Smooth muscle cell (in vitro differentiated cells): Measurements from ENCODE around the gene RAE1. TPM values are rescaled to one million over a fixed set of nuclear protein-coding genes. Genes with fewer than 3 reads are reported as not detected.

Source experiments
- DNase-seq: peaks from one replicate; lab custom pipeline; 2025; ENCODE audit not compliant: unreplicated experiment; lab: John Stamatoyannopoulos, UW
- H2AFZ ChIP-seq: fragments of 200-600 bp; sonication (generic); 2 replicates; pipeline ENCODE4 v1.6.0; 2016; ENCODE audit warnings: antibody characterized with exemption, low read depth, mild to moderate bottlenecking
- H3F3A ChIP-seq: fragments of 200-600 bp; sonication (generic); 2 replicates; pipeline ENCODE4 v1.6.0; 2017; ENCODE audit warnings: antibody characterized with exemption, low read depth
- H3K27ac ChIP-seq: fragments of 200-600 bp; sonication (generic); 2 replicates; pipeline ENCODE4 v1.5.1; 2016; ENCODE audit warnings: low read depth, mild to moderate bottlenecking
- H3K27me3 ChIP-seq: fragments of 200-600 bp; sonication (generic); 2 replicates; pipeline ENCODE4 v1.6.1; 2016; ENCODE audit warnings: low read depth, mild to moderate bottlenecking
- H3K36me3 ChIP-seq: fragments of 200-600 bp; sonication (generic); 2 replicates; pipeline ENCODE4 v1.5.1; 2016; ENCODE audit warnings: low read depth
- H3K4me1 ChIP-seq: fragments of 200-600 bp; sonication (generic); 2 replicates; pipeline ENCODE4 v1.5.1; 2016; ENCODE audit warnings: low read depth
- H3K4me2 ChIP-seq: fragments of 200-600 bp; sonication (generic); 2 replicates; pipeline ENCODE4 v1.6.0; 2016; ENCODE audit warnings: mild to moderate bottlenecking
- H3K4me3 ChIP-seq: fragments of 200-600 bp; sonication (generic); 2 replicates; pipeline ENCODE4 v1.5.1; 2016; ENCODE audit warnings: mild to moderate bottlenecking
- H3K79me2 ChIP-seq: fragments of 200-600 bp; sonication (generic); 2 replicates; pipeline ENCODE4 v1.6.0; 2016; ENCODE audit warnings: low read depth, mild to moderate bottlenecking
- H3K9ac ChIP-seq: fragments of 200-600 bp; sonication (generic); 2 replicates; pipeline ENCODE4 v1.6.0; 2016; ENCODE audit warnings: low read depth
- H3K9me3 ChIP-seq: fragments of 200-600 bp; sonication (generic); replicated peaks from 2 replicates; pipeline ENCODE4 v1.5.1; 2016; ENCODE audit warnings: low read depth
- H4K20me1 ChIP-seq: fragments of 200-600 bp; sonication (generic); 2 replicates; pipeline ENCODE4 v1.6.0; 2016; ENCODE audit warnings: low read depth
- CTCF ChIP-seq: fragments of 200-600 bp; sonication (generic); IDR thresholded peaks from 2 replicates; pipeline ENCODE4 v1.5.1; 2017; ENCODE audit warnings: borderline replicate concordance, mild to moderate bottlenecking, antibody characterized with exemption; ENCODE audit not compliant: insufficient read depth, poor library complexity, severe bottlenecking
- WGBS: methylation state at CpG from one replicate; pipeline ENCODE4 v1.1.7; 2016; ENCODE audit warnings: low lambda C conversion rate; 5-methylcytosine and 5-hydroxymethylcytosine counted together
- polyA plus RNA-seq: library from polyadenylated mRNA; unstranded; fragments of >200 nt; fragmentation: Nextera tagmentation; extraction: Ambion mirVana; gene quantifications from 2 replicates; pipeline ENCODE4 v1.2.1, GENCODE V29; 2016
- total RNA-seq: library from RNA; depleted of rRNA; stranded (reverse); fragments of >200 nt; gene quantifications from 2 replicates; pipeline ENCODE4 v1.2.3, GENCODE V29; 2014

The RAE1 gene
- total and polyA plus RNA-seq, 2 experiments from 2014 or later, result 34.9 to 53.5 TPM

- Histone ChIP-seq H4K20me1 (no peaks in the 10 kb centered on the region), H2AFZ (no peak overlapping the region), H3K27ac (no peak overlapping the region), H3K9ac (no peak overlapping the region), H3F3A (peaks cover 10% of the 10 kb centered on the region), H3K4me2 (no peak overlapping the region), H3K79me2 (no peaks in the 10 kb centered on the region), H3K4me3 (no peak overlapping the region), H3K4me1 (peaks cover 13% of the 10 kb centered on the region), H3K9me3 (no peaks in the 10 kb centered on the region), H3K36me3 (no peaks in the 10 kb centered on the region), H3K27me3 (peaks cover 4% of the 10 kb centered on the region)
- no peak for TF ChIP-seq CTCF
- WGBS, result 95% methylated on average over 3 of the region's 3 CpGs
- no peak for DNase-seq
These were observed 30.7 kb upstream of the RAE1 start for GRCh38 chr20:57320358-57320757.

- no peak for TF ChIP-seq CTCF
- 97% methylated on average over 2 of the region's 2 CpGs for WGBS
- Histone ChIP-seq H3K79me2 (no peaks in the 10 kb centered on the region), H3K9me3 (no peaks in the 10 kb centered on the region), H3K4me2 (no peak overlapping the region), H3K4me1 (peaks cover 13% of the 10 kb centered on the region), H2AFZ (no peak overlapping the region), H3K27ac (no peak overlapping the region), H3K9ac (no peak overlapping the region), H3K4me3 (no peak overlapping the region), H3K27me3 (peaks cover 4% of the 10 kb centered on the region), H4K20me1 (no peaks in the 10 kb centered on the region), H3K36me3 (no peaks in the 10 kb centered on the region), H3F3A (peaks cover 10% of the 10 kb centered on the region)
- DNase-seq, result no peak
These were observed 29.9 kb upstream of the RAE1 start for GRCh38 chr20:57321142-57321541.

DNA sequence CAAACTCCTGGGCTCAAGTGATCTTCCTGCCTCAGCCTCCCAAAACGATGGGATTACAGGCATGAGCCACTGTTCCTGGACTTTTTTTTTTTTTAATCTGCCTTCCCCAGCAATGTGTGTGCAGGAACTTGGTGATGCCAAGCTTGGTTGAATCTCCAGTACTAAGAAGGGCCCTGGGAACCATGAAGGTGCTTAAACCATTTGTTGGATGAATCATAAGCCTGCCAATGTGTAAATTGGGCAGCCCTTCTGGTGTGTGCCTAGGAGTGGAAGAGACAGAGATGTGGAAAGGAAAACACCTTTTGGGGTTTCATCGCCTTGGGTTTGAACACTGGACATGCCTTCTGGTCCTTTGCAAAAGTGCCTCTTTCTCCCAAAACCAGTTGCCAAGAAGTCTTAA is 28.6 kb upstream of the RAE1 start:
- H3K9ac ChIP-seq, result no peak overlapping the region
- no peak overlapping the region for H2AFZ ChIP-seq
- H3F3A ChIP-seq, result peaks cover 10% of the 10 kb centered on the region
- DNase-seq, result no peak
- no peak overlapping the region for H3K4me3 ChIP-seq
- H4K20me1 ChIP-seq, result no peaks in the 10 kb centered on the region
- 88% methylated on average over 2 of the region's 2 CpGs for WGBS
- H3K27ac ChIP-seq, result peak overlapping the region; percentile 36
- H3K79me2 ChIP-seq, result no peaks in the 10 kb centered on the region
- H3K4me2 ChIP-seq, result peak overlapping the region; percentile 67
- no peaks in the 10 kb centered on the region for H3K36me3 ChIP-seq
- TF ChIP-seq CTCF, result no peak
- peaks cover 13% of the 10 kb centered on the region for H3K4me1 ChIP-seq
- H3K27me3 ChIP-seq, result peaks cover 4% of the 10 kb centered on the region
- no peaks in the 10 kb centered on the region for H3K9me3 ChIP-seq

DNA sequence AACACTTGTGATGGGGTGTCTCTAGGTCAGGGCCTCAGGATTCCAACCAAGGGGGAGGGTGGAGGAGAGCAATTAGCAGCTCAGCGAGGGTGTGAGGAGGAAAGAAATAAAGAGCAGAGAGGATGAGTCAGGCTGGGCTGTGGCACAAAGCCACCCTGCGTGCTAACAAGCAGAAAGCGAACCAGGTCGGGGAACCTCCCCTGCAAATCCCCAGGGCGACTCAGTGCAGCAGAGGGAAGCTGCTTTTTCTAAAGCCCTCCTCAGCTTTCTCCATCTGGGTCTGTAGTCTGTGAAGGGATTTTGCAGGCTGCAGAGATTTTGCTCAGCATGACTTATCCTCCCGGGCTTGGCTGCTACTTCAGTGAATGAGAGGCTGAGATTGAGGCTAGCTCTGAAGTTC is 28.0 kb upstream of the RAE1 start:
- H3K9me3 ChIP-seq, result no peaks in the 10 kb centered on the region
- no peaks in the 10 kb centered on the region for H3K36me3 ChIP-seq
- DNase-seq, result peak; percentile 29
- no peak for TF ChIP-seq CTCF
- 0% methylated on average over 6 of the region's 6 CpGs for WGBS
- H3K4me3 ChIP-seq, result no peak overlapping the region
- H3K4me2 ChIP-seq, result peak overlapping the region; percentile 67
- peak overlapping the region; percentile 36 for H3K27ac ChIP-seq
- H3K4me1 ChIP-seq, result peaks cover 13% of the 10 kb centered on the region
- peaks cover 10% of the 10 kb centered on the region for H3F3A ChIP-seq
- no peaks in the 10 kb centered on the region for H3K79me2 ChIP-seq
- peaks cover 4% of the 10 kb centered on the region for H3K27me3 ChIP-seq
- H3K9ac ChIP-seq, result no peak overlapping the region
- no peaks in the 10 kb centered on the region for H4K20me1 ChIP-seq
- H2AFZ ChIP-seq, result no peak overlapping the region
